A673 (cell line): ENCODE data around the gene TMEM178B.

Experiments used
- CTCF ChIP-seq: fragments of 300-800, 200-600 bp; sonication (generic); conservative IDR thresholded peaks from 2 replicates; pipeline ENCODE4 v1.5.1; 2017; ENCODE audit warnings: low read depth, mild to moderate bottlenecking, antibody characterized with exemption, low read length, moderate library complexity, mixed read lengths
- EZH2 ChIP-seq: fragments of 200-600 bp; sonication (generic); IDR thresholded peaks from 2 replicates; pipeline ENCODE4 v1.6.1; 2017; ENCODE audit warnings: borderline replicate concordance, low read depth, mild to moderate bottlenecking, mixed read lengths, antibody characterized with exemption, low read length; ENCODE audit not compliant: poor library complexity, severe bottlenecking

- no peak for TF ChIP-seq CTCF
- no peak for TF ChIP-seq EZH2
Measured at GRCh38 chr7:141441837-141442627, 368.2 kb downstream of the TMEM178B start.
